ENCODE measurements around the gene COQ8A.
"Not testable (repeated sequence)": the region's sequence is repeated elsewhere in the genome, so short reads cannot be mapped to it uniquely, and the experiment has no call there.

Gene COQ8A

DNA sequence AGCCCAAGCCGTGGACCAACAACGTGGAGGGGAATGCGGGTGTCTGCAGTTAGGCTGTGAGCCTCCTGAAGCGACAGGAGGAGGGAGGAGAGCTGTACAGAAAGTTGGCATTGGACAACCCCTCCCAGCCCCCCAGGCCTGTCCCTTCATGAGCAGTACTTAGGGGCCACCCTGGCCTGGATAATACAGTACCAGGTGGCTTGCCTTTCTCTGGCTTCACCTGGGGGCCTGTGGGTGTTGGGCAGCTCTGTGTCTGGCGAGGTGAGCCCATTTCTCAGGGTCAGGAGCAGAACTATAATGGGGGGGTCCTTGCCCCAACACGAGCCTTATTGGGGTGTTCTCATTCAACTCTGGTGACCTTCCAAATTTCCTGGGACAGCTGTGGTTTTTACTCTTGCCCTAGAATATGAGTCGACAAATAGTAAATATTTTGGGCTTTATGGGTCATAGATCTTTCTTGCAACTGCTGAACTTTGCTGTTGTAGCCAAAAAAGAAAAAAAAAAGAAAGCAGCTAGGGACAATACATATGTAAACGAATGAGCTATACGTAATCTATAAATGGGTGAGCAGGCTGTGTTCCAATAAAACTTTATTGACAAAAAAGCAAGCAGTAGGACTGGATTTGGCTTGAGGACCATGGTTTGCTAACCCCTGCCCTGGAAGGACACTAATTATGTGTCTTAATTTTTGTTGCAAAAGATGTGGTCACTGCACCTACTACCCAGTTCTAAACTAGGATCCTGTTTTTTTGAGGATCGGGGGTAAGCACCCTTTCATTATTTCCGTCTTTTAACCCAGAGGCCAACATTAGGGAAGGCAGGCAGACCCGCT, 11.4 kb downstream of the COQ8A start:
- H3K27ac Mint-ChIP-seq, result no peak overlapping the region

DNA sequence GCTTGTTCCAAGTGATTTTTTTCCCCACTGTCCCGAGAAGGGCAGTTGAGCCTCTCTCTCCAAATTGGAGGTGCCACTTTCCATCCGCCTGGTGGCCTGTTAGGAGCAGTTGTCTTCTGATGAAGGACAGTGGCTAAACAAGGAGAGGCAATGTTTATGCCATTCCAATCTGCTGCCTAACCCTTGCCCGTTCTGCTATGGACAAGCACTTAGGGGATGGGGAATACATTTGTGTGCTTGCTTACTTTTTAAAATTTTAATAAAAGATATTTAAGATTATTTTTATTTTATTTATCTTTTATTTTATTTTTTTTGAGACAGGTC, 12.0 kb downstream of the COQ8A start:
- no peak for DNase-seq (ENCODE audit: low spot score in 2 of 2)
- Mint-ChIP-seq H3K4me3 (no peak overlapping the region), H3K9me3 (peaks cover 12% of the 10 kb centered on the region), H3K27ac (no peak overlapping the region), H3K4me1 (peaks cover 39% of the 10 kb centered on the region), H3K27me3 (no peaks in the 10 kb centered on the region), H3K36me3 (peaks cover 36% of the 10 kb centered on the region)
- no peak for ATAC-seq (ENCODE audit: low read depth)

More for the DNA sequence above, 11.4 kb downstream of the COQ8A start:
- H3K4me3 Mint-ChIP-seq, result no peak overlapping the region
- no peak for ATAC-seq (ENCODE audit: low read depth)
- no peak for DNase-seq (ENCODE audit: low spot score in 2 of 2)
- H3K36me3 Mint-ChIP-seq, result peaks cover 32% of the 10 kb centered on the region
- H3K9me3 Mint-ChIP-seq, result peaks cover 9% of the 10 kb centered on the region
- H3K27me3 Mint-ChIP-seq, result no peaks in the 10 kb centered on the region
- peaks cover 38% of the 10 kb centered on the region for H3K4me1 Mint-ChIP-seq

GRCh38 chr1:226953175-226953800, 13.2 kb downstream of the COQ8A start:
- peaks cover 10% of the 10 kb centered on the region for H3K9me3 Mint-ChIP-seq
- H3K27me3 Mint-ChIP-seq, result no peaks in the 10 kb centered on the region
- H3K36me3 Mint-ChIP-seq, result peaks cover 36% of the 10 kb centered on the region
- H3K4me3 Mint-ChIP-seq, result no peak overlapping the region
- H3K4me1 Mint-ChIP-seq, result peaks cover 45% of the 10 kb centered on the region
- ATAC-seq (ENCODE audit: low read depth) (no peak), DNase-seq (ENCODE audit: low spot score in 2 of 2) (no peak)
- no peak overlapping the region for H3K27ac Mint-ChIP-seq

- Mint-ChIP-seq H3K27ac (no peak overlapping the region), H3K4me1 (peaks cover 46% of the 10 kb centered on the region)
Observed at GRCh38 chr1:226954337-226954736, 14.2 kb downstream of the COQ8A start.

DNA sequence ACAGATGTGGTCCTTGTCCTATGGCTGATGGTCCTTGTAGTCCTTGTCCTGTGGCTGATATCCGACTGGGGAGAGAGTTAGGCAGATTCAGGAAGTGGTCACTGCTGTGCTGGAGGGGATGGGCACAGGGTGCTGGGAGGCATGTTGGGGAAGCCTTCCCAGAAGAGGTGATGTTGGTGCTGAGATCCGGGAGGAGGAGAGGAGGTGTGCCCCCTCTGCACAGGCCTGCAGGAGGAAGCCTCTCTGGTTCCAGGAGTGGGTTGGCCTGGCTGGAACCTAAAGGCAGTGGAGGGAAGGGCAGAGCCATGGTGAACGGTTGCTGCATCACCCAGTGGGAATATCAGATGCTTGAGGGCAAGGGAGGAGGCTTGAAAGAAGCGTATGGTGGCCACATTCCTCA, 14.7 kb downstream of the COQ8A start:
- peaks cover 50% of the 10 kb centered on the region for H3K4me1 Mint-ChIP-seq

More at GRCh38 chr1:226954337-226954736, 14.2 kb downstream of the COQ8A start:
- no peak overlapping the region for H3K4me3 Mint-ChIP-seq
- H3K9me3 Mint-ChIP-seq, result peaks cover 10% of the 10 kb centered on the region
- H3K36me3 Mint-ChIP-seq, result peaks cover 28% of the 10 kb centered on the region
- ATAC-seq (ENCODE audit: low read depth), result no peak
- no peak for DNase-seq (ENCODE audit: low spot score in 2 of 2)
- H3K27me3 Mint-ChIP-seq, result no peaks in the 10 kb centered on the region

DNA sequence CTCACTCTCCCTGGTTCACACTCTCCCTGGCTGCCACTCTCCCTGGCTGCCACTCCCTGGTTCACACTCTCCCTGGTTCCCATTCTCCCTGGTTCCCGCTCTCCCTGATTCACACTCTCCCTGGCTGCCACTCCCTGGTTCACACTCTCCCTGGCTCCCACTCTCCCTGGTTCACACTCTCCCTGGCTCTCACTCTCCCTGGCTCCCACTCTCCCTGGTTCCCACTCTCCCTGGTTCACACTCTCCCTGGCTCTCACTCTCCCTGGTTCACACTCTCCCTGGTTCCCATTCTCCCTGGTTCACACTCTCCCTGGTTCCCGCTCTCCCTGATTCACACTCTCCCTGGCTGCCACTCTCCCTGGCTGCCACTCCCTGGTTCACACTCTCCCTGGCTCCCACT, 15.8 kb downstream of the COQ8A start:
- Mint-ChIP-seq H3K4me1 (peaks cover 53% of the 10 kb centered on the region), H3K36me3 (peaks cover 28% of the 10 kb centered on the region), H3K27ac (peak overlapping the region; percentile 72)
- H3K4me3 Mint-ChIP-seq; ATAC-seq (ENCODE audit: low read depth); H3K9me3 Mint-ChIP-seq; DNase-seq (ENCODE audit: low spot score in 2 of 2); H3K27me3 Mint-ChIP-seq: not testable (repeated sequence)

More for the DNA sequence above, 14.7 kb downstream of the COQ8A start:
- ATAC-seq (ENCODE audit: low read depth), result no peak
- Mint-ChIP-seq H3K27me3 (no peaks in the 10 kb centered on the region), H3K27ac (no peak overlapping the region), H3K36me3 (peaks cover 28% of the 10 kb centered on the region), H3K9me3 (peaks cover 10% of the 10 kb centered on the region), H3K4me3 (no peak overlapping the region)
- no peak for DNase-seq (ENCODE audit: low spot score in 2 of 2)

DNA sequence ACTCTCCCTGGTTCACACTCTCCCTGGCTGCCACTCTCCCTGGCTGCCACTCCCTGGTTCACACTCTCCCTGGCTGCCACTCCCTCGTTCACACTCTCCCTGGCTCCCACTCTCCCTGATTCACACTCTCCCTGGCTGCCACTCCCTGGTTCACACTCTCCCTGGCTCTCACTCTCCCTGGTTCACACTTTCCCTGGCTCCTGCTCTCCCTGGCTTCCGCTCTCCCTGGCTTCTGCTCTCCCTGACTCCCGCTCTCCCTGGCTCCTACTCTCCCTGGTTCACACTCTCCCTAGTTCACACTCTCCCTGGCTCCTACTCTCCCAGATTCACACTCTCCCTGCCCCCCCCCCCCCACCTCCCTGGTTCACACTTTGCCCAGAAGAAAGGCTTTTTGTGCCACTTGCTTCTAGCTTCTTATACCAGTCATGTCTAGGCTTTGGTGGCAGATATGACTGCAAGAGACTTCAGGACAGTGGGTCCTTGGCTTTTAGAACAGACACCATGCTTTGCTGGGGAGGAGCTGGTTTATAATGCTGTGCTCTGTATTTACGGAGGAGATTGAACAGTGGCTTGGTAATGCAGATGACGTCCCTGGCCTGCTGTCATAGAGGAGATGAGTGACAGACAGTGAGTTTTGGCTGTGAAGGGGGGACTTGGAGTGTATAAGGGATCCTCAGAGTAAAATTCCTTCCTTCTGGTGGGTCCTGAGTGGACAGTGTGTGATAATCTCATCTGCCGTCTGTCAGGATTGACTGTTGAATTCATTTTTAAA, 17.0 kb downstream of the COQ8A start:
- Mint-ChIP-seq H3K36me3 (peaks cover 30% of the 10 kb centered on the region), H3K4me1 (peaks cover 44% of the 10 kb centered on the region), H3K27ac (peak overlapping the region; percentile 5), H3K4me3 (peak overlapping the region; percentile 19), H3K27me3 (no peaks in the 10 kb centered on the region), H3K9me3 (peaks cover 10% of the 10 kb centered on the region)
- ATAC-seq (ENCODE audit: low read depth) (no peak), DNase-seq (ENCODE audit: low spot score in 2 of 2) (no peak)

DNA sequence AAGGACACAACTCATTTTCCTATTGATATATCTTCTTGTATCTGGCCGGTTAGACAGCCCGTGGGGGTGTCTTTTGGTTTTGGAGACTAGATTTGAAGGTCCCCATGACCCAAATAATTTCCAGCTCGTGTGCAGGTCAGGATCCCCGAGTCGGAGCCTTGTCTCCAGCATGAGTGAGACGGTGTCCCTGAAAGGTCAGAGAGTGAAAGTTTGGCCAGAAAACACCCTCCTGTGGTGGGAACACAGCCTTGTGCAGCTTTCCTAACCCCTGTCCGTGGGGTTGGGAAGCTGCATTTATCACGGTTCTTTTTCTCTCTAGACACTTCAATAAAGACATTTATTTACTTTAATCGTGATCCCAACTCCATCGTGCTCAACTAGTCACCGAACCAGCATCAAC, 17.6 kb downstream of the COQ8A start:
- H3K4me1 Mint-ChIP-seq, result peaks cover 44% of the 10 kb centered on the region
- no peak for ATAC-seq (ENCODE audit: low read depth)
- H3K4me3 Mint-ChIP-seq, result no peak overlapping the region
- H3K9me3 Mint-ChIP-seq, result peaks cover 10% of the 10 kb centered on the region
- H3K27me3 Mint-ChIP-seq, result no peaks in the 10 kb centered on the region
- H3K36me3 Mint-ChIP-seq, result peaks cover 31% of the 10 kb centered on the region
- H3K27ac Mint-ChIP-seq, result peak overlapping the region; percentile 5
- DNase-seq (ENCODE audit: low spot score in 2 of 2), result no peak

- peaks cover 31% of the 10 kb centered on the region for H3K36me3 Mint-ChIP-seq
- H3K9me3 Mint-ChIP-seq, result peaks cover 10% of the 10 kb centered on the region
- peaks cover 43% of the 10 kb centered on the region for H3K4me1 Mint-ChIP-seq
- no peaks in the 10 kb centered on the region for H3K27me3 Mint-ChIP-seq
- H3K4me3 Mint-ChIP-seq, result no peak overlapping the region
- no peak overlapping the region for H3K27ac Mint-ChIP-seq
- ATAC-seq (ENCODE audit: low read depth) (no peak), DNase-seq (ENCODE audit: low spot score in 2 of 2) (no peak)
Observed at GRCh38 chr1:226958300-226958699, 18.2 kb downstream of the COQ8A start.

DNA sequence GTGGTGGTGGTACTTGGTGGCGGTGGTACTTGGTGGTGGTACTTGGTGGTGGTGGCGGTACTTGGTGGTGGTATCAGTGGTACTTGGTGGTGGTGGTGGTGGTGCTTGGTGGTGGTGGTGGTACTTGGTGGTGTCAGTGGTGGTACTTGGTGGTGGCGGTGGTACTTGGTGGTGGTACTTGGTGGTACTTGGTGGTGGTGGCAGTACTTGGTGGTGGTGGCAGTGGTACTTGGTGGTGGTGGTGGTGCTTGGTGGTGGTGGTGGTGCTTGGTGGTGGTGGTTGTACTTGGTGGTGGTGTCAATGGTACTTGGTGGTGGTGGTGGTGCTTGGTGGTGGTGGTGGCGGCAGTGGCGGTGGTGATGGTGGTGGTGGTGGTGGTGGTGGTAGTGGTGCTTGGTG, 20.2 kb downstream of the COQ8A start:
- Mint-ChIP-seq H3K36me3 (peaks cover 31% of the 10 kb centered on the region), H3K27ac (no peak overlapping the region), H3K4me1 (peaks cover 41% of the 10 kb centered on the region), H3K27me3 (no peaks in the 10 kb centered on the region), H3K4me3 (no peak overlapping the region), H3K9me3 (peaks cover 8% of the 10 kb centered on the region)
- DNase-seq (ENCODE audit: low spot score in 2 of 2), result no peak
- ATAC-seq (ENCODE audit: low read depth), result no peak

DNA sequence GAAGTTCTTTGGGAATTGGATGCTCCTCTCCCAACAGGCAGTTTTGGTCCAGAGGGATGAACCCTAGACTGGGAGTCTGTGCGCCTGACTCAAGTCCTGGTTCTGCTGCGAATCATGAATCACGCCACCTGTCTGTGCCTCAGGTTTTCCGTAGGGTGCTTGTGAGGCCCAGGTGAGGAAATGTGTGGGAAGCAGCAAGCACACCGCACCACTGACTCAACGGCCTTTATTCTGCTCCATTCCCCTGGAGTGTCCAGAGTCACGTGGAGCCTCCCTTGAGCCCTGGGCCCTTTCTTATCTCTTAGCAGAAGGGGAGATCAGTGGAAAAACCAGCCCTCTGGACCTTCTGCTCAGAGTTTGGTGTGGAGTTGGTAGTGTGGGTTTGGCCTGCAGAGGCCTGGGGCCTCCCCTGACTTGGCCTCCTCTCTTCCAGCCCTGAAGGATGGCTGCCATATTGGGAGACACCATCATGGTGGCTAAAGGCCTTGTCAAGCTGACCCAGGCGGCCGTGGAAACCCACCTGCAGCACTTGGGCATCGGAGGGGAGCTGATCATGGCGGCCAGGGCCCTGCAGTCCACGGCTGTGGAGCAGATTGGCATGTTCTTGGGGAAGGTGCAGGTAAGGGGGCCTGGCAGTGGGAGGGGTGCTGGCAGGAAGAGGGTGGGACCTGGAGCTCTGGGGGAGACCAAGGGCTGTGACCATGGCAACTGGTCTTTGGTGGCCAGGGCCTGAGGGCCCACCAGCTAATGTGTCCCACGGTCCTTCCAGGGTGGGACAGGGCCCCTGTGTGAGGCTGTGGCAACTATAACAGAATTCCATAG, 21.1 kb downstream of the COQ8A start:
- no peak for ATAC-seq (ENCODE audit: low read depth)
- peaks cover 33% of the 10 kb centered on the region for H3K4me1 Mint-ChIP-seq

DNA sequence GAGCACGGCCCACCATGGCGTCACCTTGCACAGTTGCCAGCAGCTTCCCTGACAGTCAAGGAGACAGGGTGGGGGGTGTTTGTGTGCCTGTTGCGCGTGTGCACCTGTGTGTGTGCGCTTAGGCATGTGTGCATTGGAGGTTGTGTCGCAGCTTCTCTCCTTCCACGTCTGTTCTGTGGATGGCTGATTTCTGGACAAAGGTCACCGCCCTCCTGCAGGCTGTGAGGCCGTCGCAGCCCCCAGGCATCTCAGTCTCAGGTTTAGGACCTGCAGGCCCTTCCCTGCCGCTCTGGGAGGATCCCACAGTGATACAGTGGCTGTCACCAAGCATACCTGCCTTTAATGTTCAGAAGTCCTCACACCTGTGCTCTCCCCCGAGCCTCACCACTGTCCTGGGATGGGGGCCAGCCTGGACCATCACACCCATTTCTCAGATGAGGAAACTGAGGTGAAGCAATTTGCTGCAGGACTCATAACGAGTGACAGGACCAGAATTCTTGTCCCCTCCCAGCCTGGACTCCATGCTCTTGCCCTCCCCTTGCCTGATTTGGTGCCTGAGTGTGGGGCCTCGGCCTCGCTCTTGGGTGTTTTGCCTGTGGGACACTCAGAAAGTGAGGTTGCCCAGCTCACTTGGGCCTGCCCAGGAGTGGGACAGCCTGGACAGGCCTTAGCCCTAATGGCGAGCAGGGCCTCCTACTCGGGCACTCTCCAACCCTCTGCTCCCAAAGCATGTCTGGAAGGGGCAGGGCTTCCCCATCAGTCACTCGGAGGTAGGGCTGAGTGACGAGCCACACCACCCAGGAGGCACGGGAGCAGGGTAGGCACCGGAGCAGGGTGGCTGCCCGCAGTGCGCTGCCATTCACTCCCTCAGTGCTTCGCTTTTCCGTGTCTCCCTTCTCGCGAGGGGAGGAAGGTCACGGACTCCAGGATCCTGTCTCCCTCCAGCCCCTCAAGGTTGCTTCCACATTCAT, 22.6 kb downstream of the COQ8A start:
- no peak for DNase-seq (ENCODE audit: low spot score in 2 of 2)
- H3K27ac Mint-ChIP-seq, result no peak overlapping the region
- no peaks in the 10 kb centered on the region for H3K27me3 Mint-ChIP-seq
- peaks cover 27% of the 10 kb centered on the region for H3K36me3 Mint-ChIP-seq
- H3K4me1 Mint-ChIP-seq, result peaks cover 27% of the 10 kb centered on the region
- H3K4me3 Mint-ChIP-seq, result no peak overlapping the region
- no peaks in the 10 kb centered on the region for H3K9me3 Mint-ChIP-seq
- ATAC-seq (ENCODE audit: low read depth), result no peak

More for the DNA sequence above, 21.1 kb downstream of the COQ8A start:
- Mint-ChIP-seq H3K9me3 (peaks cover 4% of the 10 kb centered on the region), H3K36me3 (peaks cover 28% of the 10 kb centered on the region), H3K4me3 (no peak overlapping the region), H3K27me3 (no peaks in the 10 kb centered on the region), H3K27ac (no peak overlapping the region)
- DNase-seq (ENCODE audit: low spot score in 2 of 2), result no peak

DNA sequence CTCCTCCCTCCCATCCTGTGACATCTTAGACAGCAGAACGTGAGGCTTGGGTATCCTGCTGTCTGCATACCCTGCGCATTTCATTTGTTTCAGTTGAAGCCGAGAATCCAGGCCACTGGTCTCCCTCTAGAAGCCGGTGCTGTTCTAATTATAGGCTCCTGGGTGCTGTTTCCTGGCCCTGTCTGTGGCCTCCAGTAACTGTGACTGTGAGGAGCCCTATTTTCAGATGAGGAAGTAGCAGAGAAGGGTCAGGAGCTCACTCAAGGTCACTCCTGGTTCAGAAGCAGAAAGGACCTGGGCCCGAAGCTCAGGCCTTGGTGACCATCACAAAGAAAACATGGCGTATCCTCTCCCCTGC, 24.0 kb downstream of the COQ8A start:
- Mint-ChIP-seq H3K36me3 (peaks cover 34% of the 10 kb centered on the region), H3K27ac (no peak overlapping the region), H3K27me3 (no peaks in the 10 kb centered on the region), H3K9me3 (peaks cover 3% of the 10 kb centered on the region), H3K4me3 (no peak overlapping the region), H3K4me1 (peaks cover 23% of the 10 kb centered on the region)
- ATAC-seq (ENCODE audit: low read depth), result no peak
- no peak for DNase-seq (ENCODE audit: low spot score in 2 of 2)

Measured in memory B cell (primary cell).